ENCODE data around the gene SNPH. TPM values are rescaled to one million over a fixed set of nuclear protein-coding genes. Genes with fewer than 3 reads are reported as not detected.
A peak's percentile ranks its signal among the peaks of the same experiment; 100 is the strongest.

Gene SNPH
- polyA plus RNA-seq, 3 donors = 3.2 to 4.0 (median 3.2) TPM

DNA sequence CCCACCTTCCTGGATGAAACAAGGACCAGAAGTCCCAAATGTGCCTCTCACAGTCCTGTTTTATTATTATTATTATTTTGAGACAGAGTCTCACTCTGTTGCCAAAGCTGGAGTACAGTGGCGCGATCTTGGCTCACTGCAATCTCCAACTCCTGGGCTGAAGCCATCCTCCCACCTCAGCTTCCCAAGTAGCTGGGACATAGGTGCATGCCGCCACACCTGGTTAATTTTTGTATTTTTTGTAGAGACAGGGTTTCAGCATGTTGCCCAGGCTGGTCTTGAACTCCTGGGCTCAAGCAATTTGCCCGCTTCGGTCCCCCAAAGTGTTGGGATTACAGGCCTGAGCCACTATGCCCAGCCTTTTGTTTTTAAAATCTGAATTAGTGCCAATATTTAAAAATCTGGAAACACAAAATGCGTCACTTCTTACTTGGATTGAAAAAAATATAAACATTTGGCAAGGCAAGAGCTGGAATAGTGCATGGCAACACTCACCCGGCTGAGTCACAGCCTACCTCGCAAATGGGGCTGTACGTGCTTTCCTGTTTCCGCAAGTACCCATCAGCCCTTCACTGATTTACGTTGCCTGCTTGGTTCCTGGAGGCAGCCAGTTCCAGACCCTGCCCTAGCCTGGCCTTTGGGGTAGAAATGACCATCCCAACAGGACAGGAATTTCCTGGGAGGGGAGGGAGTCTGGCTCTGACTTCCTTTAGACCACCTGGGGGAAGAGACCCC is 56.6 kb downstream of the SNPH start:
- DNase-seq = no peak

DNA sequence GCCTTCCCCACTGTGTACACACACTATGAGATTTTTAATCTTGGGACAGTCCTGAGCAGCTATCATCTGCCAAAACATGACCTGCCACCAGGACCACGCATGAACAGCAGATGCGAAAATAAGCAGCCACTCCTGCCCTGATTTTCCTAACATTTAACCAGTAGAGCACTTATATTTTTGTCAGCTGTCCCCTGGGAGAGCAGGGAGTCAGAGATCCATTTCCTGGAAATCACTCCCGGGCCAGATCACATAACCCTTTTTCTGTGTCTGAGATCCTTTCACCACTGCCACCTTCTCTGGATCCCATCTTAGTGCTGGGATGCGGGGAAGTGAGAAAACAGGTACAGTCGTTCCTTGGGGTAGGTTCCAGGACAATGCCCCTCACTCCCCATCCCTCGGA is 57.2 kb downstream of the SNPH start:
- DNase-seq = no peak

DNA sequence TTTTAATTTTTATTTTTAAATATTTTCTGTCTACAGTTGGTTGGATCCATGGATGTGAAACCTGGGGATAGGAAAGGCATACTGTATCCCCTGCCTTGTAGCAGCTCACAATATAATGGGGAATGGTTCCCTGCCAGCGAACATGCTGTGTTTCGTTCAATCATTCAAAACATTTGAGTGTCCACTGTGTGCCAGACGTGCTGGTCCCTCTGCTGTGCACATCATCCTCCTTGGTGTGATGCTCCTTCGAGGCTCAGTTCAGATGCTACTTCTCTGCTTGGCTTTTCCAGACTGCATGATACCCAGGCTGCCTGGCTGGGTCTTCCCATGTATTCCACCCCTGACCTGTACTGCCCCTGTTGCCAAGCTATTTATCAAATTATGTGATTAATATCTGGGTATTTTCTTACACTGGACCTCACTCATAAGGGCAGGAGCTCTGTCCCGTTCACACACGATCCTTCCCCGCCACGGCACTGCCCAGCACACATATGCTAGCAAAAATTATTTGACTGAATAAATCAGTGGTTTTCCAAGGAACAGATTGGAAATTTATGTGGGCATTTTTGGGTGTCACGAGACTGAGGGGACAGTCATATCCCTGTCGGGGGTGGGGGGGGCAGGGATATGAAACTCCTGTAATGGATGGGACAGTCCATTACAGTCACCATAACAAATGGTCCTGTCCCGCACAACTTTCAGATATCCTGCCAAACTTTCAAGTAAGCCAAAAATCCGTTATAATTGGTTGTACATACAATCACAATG is 57.9 kb downstream of the SNPH start:
- no peak for DNase-seq

DNA sequence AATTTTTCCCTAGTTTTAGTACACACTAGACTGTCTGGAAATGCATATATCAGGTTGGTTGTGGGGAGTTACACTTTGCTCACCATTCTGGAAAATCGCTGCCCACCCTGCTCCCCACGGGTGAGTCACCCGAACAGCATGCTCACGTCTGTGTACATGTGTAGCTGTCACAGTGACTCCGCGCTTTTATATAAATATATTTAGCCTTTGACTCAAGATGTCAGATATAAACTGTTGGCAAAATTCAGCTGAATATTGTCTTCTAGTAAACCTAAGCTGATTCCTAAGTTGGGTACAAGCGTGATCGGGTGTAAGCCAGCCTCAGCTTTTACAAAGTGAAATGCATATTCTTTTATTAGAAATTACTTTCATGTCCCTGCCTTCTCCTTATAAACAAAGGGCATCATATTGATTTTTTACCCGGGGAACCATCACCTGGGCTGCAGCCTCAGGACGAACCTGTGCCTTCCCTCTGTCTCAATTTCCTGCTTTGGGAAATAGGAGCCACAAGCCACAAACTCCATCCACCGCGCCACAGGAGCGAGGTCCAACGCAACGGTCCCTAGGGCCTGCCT is 58.6 kb downstream of the SNPH start:
- DNase-seq = no peak

- peak; percentile 96 for DNase-seq
Observed at GRCh38 chr20:1325173-1326030, 59.3 kb downstream of the SNPH start.

- no peak for DNase-seq
Observed at GRCh38 chr20:1326031-1326930, 60.2 kb downstream of the SNPH start.

DNA sequence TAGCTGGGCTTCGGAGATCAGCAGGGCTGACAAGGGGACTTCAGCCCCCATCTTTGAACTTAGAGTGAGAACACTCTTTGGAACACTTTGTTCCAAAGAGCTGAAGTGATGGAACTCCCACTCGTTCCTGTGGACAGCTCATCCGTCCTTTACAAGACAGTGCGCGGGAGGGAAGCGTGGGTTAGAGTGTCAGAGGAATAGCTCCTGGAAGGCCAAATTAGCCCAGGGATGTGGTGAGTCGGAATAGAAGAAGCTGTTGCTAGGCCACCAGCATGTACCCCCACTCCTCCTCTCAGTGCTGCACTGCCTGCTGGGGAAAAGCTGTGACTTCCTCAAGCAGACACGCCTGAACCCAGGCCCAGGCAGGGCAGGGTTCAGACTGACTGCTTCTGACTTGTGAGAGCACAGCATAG is 61.2 kb downstream of the SNPH start:
- DNase-seq = no peak

DNA sequence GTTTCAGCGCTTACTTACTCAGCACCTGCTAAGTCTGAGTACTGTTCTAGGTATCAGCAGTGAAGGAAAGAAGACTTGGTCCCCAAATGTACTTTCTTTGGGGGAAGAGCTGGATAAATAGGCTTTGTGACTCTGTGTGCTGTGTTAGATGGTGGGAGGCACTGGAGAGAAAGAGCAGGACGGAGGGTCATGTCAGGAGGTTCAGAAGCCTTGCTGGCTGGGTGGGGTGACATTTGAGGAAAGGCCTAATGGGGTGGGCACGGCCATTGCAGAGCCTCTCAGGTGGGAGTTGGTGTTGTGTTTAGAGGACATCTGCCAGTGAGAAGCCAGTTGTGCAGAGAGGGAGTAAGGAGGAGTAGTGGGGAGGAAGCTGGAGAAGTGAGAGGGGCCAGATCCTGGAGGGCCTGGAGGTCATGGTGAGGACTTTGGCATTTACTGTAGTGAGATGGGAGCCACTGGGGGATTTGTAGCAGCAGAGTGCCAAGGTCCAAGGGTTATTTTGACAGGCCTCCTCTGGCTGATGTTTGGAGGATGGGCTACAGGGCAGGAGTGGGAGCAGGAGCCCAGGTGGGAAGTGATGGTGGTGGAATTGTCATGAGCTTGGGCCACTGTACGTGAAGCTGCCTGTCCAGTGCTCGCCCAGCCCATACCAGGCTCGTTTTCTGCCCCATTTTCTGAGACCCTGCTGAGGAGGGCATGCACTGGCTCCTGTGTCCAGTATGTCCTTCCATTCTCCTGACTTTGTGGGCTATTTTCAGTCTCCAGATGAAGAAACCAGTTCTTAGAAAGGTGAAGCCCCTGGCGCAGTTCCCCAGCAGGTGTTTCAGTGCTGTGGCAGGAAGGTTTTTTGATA is 62.0 kb downstream of the SNPH start:
- DNase-seq = no peak

DNA sequence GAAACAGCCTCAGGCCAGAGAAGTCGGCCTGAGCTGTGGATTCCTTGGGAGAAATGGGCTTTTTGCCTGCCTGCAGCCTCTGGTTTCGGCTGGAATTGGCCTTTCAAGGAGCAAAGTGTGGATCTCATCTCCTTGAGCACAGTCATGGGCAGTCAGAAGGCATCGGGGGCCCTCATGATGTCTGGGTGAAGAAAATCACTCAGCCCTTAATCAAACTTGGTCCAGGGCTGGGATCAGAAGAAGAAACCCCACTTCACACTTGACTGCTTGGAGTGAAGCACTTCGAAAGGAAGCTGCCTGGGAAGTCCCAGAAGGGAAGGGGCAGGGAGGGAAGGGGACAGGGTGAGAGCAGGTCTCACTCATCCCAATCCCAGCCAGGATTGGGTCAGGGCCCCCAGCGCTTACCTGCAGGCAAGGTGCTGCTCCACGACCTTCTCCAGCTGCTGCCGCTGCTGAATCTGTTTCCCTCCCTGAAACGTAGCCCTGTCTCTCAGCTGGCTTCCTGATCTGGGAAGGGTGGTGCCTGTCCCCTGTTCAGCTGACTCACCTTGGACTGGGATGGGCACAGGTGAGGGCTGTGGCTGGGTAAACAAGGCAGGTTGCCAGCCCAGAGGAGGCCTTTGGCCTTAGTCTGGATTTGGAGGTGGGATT is 62.7 kb downstream of the SNPH start, which contains the start of gene SDCBP2:
TSS of gene SDCBP2 (minus strand) at position 460 of the 651 bp plus-strand sequence. CDS start 8,723 bp downstream, outside the sequence.
- DNase-seq = no peak

DNA sequence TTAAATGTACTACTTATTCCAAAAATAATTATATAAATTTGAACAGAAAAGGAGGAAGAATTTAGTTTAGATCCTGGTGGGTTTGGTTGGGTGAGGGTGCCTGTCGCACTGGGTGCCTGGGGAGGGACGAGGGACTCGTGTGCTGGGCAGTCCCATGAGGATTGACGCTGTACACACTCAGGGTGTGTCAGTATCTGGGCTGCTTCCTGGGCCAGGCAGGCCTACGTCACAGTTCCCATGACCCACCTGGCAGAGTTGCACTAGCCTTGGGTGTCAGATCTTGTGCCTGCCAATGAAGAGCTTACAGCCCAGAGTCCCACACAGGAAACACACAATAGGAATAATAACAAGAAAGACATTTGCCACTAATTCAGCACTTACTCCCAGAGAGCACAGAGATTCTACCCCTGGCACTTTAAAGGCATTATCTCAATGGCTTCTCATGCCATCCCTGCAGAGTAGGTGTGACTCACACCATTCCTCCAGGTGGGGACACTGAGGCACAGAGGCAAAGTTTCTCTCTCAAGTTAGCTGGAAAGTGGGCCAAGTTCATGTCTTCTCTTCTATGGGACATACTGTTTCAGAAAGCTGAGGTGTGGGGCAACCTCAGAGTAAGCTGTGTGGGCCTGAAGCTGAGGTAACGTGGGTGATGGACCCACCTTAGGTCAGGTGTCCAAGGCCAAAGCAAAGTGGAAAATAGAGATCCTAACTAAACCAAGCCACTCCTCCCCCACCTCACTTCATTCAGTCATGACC is 64.2 kb downstream of the SNPH start:
- no peak for DNase-seq

- no peak for DNase-seq
Observed at GRCh38 chr20:1331101-1331500, 65.0 kb downstream of the SNPH start.

- DNase-seq = no peak
Observed at GRCh38 chr20:1331801-1332453, 65.8 kb downstream of the SNPH start.

GRCh38 chr20:1332749-1333300 is 66.7 kb downstream of the SNPH start:
- no peak for DNase-seq

- DNase-seq = no peak
Observed at GRCh38 chr20:1333462-1334369, 67.6 kb downstream of the SNPH start.

GRCh38 chr20:1334370-1334731 is 68.3 kb downstream of the SNPH start:
- DNase-seq = no peak

DNA sequence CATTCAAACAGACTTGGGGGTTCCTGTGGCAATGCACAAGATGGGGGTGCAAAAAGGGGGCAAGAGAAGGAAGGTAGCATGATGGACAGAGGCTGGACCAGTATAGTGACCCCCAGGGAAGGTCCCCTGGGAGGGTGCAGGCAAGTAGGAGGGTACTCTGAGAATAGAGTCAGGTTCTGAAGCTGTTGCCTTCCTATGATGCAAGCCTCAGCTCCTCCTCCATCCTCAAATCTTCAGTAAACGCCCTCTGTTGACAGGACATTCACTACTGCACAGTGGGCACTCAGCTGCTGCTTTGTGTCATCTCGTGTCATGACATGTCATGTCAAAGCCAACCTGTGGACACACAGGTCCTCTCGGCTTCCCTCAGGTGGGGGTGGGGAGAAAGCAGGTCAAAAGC is 68.7 kb downstream of the SNPH start:
- DNase-seq = no peak
